ENCODE results near the gene FNIP1. TPM values are rescaled to one million over a fixed set of nuclear protein-coding genes. Genes with fewer than 3 reads are reported as not detected.
A peak's percentile ranks its signal among the peaks of the same experiment; 100 is the strongest.
"Not testable (repeated sequence)": the region's sequence is repeated elsewhere in the genome, so short reads cannot be mapped to it uniquely, and the experiment has no call there.

The FNIP1 gene
- polyA plus RNA-seq, 1 donor = 13.8 TPM

DNA sequence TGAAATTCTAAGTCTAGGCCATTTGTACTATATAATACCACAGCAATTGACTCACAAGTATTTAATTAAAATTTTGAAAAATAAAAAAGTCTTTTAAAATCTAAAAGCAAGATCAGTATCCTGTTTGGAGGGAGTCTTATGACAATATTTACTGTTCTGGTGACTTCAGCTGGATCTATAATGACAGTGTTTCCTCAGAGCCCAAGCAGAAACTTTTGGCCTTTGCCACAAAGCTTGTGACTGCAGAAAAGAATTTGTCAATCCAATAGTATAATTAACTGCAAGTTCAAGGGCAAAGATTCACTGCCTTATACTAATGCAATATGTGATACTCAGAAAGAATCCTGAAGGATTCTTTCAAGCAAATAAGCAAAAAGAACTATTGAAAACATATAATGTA lies 112.2 kb downstream of the FNIP1 start:
- DNase-seq (ENCODE audit: low read depth) = no peak

DNA sequence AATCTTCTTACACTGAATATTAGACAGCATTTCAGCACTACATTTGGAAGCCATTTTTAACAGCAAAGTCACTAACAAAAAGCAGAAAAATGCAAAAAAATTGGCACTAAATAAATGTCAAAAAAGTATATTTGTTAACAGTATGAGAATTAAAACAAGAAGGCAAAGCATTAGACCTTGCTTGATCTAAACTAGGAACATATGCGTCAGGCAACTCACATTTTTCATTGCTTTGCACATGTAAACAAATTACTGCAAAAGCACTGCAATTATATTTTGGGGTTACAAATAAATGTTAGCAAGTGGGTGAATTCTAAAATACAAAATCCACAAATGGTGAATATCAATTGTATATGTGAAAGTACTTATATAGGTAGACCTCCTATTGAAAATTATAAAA lies 112.8 kb downstream of the FNIP1 start:
- DNase-seq (ENCODE audit: low read depth) = no peak

GRCh38 chr5:131682826-131683225 lies 114.0 kb downstream of the FNIP1 start:
- no peak for DNase-seq (ENCODE audit: low read depth)

DNA sequence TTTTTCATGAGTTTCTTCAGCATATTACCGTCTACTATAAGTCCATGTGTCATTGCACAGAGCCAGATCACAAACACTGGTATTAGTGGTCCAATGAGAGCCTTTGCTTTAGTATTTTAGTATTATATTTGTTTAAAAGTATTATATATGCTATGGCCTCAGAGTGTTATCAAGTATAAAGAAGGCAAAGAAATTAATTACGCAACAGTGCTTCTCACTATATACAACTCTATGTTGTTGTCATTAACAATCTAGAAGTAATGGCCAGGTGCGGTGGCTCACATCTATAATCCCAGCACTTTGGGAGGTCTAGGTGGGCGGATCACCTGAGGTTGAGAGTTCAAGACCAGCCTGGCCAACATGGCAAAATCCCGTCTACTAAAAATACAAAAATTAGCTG lies 114.6 kb downstream of the FNIP1 start:
- DNase-seq (ENCODE audit: low read depth) = no peak

DNA sequence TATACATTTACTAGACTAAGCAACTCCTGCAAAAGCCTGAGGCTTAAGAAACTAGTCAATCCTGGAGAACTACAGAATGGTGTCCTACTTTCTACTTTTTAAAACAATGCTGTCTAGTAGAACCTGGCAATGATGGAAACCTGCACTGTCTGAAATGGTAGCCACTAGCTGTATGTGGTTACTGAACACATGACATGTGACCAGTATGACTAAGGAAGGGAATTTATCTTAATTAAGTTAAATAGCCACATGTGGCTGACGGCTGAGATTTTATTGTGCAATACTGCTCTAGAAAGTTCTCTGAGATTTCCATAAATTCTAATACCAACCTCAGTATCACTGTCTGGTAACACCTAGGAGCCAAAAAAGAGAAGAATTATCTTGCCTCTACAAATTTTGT lies 116.9 kb downstream of the FNIP1 start:
- no peak for DNase-seq (ENCODE audit: low read depth)

DNA sequence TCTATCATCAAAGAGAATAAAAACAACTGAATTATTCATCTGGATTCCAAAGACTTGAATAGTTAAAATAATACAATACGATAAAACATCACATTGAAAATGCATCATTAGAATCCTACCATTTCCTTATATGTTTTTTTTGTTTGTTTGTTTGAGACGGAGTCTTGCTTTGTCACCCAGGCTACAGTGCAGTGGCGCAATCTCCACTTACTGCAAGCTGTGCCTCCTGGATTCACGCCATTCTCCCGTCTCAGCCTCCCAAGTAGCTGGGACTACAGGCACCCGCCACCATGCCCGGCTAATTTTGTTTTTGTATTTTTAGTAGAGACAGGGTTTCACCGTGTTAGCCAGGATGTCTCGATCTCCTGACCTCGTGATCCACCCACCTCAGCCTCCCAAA lies 118.5 kb downstream of the FNIP1 start:
- not testable (repeated sequence) for DNase-seq (ENCODE audit: low read depth)

DNA sequence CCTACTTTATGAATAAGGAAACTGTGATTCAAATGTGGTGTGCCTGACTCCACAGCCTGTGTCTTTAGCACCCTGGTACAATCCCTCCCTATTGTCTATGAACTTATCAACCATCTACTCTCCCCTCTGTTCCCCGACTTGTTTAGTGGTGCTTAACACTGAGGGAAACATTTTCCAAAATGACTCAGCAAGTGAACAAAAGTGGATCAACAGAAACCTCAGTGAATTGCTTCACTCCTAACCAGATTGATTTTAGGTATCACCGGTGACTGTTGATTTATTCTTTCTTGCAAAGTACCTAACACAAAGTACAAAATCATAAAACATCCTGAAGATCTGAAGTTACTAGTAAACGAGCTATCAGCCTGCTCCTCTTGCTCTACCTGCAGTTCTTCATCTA lies 119.7 kb downstream of the FNIP1 start:
- no peak for DNase-seq (ENCODE audit: low read depth)

GRCh38 chr5:131672776-131673175 lies 124.0 kb downstream of the FNIP1 start:
- no peak for DNase-seq (ENCODE audit: low read depth)

DNA sequence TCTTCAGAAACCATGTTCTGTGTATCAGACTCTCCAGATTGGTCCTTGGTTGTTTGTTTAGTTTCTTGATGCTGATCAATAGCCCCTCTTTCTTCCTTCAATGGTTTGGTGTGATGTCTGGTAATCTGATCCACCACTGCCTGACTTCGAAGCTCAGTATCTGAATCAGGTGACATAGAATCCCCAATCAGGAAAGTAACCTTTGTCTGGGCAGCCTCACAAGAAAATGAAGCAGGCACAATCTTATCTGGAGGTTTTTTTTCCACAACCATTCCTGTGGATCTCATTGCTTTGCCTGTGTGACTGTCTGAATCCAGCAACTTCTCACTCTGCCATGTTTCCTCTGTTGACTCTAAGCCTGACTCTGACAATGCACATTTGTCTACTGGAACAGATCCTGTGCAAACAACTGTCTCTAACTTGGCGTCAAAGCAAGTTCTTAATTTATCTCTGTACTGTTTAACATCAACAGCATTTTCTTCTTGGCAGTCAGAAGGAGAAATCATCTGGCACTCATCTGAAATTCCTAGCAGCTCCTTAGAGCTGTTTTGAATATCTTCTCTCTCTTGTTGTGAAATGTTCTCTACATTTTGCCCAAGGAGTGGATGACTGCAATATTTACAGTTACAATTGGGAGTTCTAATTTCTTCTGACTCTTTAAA lies 124.7 kb downstream of the FNIP1 start:
- peak; percentile 34 for DNase-seq (ENCODE audit: low read depth)

DNA sequence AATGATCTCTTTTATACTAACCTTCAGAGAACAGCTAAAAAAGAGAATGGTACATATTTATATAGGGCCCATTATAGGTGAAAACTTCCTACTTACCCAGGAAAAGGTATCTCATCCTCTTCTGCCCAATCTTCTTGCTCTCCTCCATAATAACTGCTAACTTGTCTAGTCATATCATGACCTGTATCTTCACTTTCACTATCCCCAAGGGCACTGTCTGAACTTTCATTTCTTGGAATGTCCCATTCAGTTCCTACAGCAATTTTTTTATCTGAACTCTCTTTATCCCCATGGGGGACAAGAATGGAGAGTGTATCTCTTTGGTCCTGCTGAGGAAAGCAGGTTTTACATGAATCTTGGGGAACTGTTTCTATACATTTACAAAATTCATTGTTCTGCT lies 125.4 kb downstream of the FNIP1 start:
- no peak for DNase-seq (ENCODE audit: low read depth)

DNA sequence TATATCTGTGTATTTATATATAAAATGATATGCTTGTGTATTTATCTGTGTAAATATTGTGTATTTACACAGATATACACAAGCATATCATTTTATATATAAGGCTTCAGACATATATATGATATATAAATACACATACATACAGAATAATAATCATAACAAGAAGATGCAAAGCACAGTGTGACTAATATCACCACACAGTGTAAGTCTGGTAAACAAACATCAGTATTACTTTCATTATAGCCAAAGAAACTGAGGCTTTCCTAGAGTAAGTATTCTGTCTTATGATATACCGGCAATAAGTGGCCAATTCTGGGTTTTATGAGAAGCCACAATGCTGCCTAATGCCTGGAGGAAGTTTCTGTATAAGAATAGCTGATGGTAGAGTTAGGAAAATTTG lies 131.9 kb downstream of the FNIP1 start:
- no peak for DNase-seq (ENCODE audit: low read depth)

DNA sequence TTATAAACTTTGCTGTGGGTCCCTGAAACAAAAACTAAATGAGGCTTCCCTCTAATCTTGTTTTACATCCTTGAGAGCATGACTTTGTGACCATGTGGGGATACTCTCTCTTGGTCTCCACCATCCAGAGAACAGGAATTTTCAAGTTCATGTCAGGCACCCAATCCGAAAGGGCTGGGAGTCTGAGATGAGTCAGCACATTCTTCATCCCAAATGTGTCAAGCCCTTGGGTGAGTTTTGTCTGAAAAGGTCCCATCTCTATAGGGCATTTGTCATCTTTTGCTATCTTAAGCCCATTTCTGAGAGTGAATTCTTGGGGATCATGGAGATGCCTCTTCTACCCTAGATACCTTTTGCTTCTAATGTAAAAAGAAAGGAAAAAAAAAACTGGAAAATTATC lies 134.9 kb downstream of the FNIP1 start:
- DNase-seq (ENCODE audit: low read depth) = no peak

GRCh38 chr5:131659841-131660240 lies 137.0 kb downstream of the FNIP1 start:
- DNase-seq (ENCODE audit: low read depth) = no peak

DNA sequence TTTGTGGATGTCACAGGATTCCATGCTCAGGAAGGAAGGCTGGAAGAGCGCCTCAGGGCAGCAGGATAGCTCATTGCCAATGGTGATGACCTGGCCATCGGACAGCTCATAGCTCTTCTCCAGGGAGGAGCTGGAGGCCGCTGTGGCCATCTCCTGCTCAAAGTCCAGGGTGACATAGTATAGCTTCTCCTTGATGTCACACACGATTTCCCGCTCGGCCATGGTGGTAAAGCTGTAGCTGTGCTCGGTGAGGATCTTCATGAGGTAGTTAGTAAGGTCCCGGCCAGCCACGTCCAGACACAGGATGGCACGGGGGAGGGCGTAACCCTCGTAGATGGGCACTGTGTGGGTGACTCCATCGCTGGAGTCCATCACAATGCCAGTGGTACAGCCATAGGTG lies 137.5 kb downstream of the FNIP1 start:
- no peak for DNase-seq (ENCODE audit: low read depth)

DNA sequence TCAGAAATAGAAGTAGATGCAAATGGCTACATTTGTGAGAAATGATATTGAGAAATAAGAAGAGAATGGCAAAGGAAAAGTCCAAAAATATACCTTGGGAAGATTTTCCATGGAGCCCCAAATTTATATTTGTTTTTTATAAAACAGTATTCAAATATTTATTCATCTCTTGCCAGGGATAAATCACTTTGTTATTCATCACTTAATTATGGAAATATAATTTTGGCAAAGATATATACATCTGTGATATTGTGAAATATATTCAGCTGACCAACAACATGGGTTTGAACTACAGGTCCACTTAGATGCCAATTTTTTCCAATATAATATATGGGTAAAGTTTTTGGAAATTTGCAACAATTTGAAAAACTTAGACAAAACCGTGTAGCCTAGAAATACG lies 142.0 kb downstream of the FNIP1 start:
- no peak for DNase-seq (ENCODE audit: low read depth)

DNA sequence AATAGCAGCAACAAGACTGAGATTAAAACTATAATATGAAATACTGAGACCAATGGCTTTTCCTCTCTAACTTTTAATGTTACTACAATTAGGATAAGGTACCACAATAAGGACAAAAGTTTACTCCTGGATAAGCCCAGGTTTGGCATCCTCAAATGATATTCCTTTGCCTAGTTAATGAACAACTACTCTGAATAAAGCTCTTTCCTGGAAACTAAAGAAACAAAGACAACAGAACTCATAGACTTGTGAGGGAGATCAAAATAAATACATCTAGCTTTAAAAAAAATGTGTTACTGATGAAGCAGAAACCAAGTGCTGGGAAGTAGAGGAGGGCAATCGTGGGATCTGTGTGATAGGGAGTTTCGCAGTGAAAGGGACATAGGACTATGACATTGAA lies 142.5 kb downstream of the FNIP1 start:
- no peak for DNase-seq (ENCODE audit: low read depth)

GRCh38 chr5:131649161-131649560 lies 147.7 kb downstream of the FNIP1 start:
- DNase-seq (ENCODE audit: low read depth) = no peak

DNA sequence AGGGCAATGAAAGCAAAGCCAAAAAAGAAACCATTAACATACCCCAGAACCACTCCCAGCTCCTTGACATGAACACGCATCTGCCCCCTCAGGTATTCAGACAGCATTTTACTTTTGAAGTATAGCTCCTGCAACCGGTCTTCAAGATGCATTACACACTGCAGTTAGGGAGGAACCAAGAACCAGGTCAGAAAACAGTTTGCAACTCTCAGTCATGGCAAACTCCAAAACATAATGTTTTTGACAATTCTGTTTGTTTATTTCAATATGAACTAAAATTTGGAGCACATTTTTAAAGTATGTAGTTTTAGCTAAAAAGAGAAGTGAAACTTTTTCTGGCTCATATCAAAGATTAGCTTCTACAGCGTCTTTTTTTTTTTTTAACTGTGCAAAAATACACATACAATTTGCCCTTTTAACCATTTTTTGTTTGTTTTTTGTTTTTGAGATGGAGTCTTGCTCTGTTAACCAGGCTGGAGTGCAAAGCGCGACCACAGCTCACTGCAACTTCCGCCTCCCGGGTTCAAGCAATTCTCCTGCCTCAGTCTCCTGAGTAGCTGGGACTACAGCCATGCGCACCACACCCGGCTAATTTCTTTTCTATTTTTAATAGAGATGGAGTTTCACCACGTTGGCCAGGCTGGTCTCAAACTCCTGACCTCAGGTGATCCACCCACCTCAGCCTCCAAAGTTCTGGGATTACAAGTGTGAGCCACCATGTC lies 149.6 kb downstream of the FNIP1 start:
- no peak for DNase-seq (ENCODE audit: low read depth)

DNA sequence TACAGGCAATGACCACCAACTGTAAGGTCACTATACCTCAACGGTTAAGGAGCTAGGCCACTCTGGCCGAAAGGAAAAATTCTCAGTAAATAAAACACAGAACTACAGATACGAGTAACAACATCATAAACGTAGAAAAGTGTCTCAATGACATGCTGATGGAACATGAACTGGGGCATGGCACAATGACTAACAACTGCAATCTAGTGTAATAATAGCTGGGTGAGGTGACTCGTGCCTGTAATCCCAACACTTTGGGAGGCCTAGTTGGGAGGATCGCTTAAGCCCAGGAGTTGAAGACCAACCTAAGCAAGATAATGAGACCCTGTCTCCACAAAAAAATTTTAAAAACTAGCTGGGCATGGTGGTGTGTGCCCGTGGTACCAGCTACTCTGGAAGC lies 152.0 kb downstream of the FNIP1 start:
- no peak for DNase-seq (ENCODE audit: low read depth)

DNA sequence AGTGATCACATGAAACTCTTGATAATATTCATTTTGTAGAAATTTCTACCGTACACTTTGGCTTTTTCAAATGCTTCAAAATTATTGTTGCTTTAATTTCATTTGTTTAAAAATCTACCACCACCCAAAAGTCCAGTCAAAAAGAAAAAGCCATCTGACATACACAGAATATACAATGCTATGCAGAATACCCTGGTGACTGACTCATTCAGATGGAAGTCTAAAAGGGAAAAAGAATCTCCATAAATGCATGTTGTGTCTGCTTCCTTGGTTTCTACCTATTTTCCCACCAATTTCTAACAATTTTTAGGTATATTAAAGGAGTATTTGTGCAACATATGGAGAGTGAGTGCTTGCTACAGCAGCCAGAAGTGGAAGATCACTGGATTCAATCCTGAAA lies 152.4 kb downstream of the FNIP1 start:
- no peak for DNase-seq (ENCODE audit: low read depth)

GRCh38 chr5:131641494-131641893 lies 155.3 kb downstream of the FNIP1 start:
- no peak for DNase-seq (ENCODE audit: low read depth)

DNA sequence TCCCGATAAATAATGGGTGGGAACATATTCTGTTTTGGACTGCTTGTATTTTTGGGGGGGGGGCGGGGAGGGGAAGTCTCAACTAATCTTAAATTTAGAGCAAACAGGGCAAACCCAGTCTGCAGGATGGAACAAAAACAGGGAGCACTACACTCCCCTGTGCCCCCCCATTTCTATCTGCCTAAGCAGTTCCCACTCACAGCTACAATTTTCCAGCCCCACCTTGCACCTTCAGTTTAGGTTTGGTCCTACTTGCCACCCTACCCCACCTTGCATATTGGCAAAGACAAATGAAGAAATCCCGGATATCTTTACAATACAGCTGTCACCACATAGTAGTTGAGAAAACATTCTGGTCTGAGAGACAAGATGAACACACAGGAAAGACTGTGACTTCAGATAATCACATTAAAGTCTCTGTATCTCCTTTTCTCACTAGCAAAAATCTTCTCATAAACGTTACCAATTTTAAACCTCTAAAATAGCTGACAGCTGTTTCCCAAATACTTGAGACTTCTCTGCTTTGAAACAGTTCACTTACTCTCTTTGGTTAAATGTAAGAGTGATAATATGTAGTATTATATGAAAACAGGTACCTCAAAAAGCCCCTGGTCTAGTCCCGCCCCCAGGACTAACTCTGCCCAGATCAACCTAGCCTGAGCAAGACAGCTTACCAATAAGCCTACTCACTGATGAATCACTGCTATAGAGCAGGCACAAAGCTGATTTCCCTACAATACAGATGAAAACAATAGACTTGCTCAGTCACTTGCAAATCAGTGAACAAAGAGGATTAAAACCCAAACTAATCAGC lies 156.6 kb downstream of the FNIP1 start:
- DNase-seq (ENCODE audit: low read depth) = no peak

DNA sequence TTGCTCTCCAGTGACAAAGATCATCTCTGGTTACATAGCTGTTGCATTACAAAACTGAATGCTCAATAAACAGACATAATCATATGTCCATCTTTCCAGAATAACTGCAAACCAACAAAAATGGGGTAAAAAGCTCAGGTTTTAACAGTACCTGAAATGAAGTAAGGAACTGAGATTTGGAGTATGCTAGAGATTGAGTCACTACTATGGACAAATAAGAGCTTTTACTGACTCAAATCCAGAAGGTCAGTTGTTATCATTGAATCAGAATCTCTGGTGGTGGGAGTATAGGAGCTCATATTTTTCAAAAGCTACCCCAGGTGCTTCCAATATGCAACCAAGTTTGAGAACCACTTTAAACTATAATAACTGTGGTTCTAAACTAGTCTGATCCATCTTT lies 157.7 kb downstream of the FNIP1 start:
- DNase-seq (ENCODE audit: low read depth) = no peak
